GM12878 (cell line): ENCODE measurements around the gene MSL2. TPM values are rescaled to one million over a fixed set of nuclear protein-coding genes. Genes with fewer than 3 reads are reported as not detected.

ENCODE experiments used
- ATF2 ChIP-seq: IDR thresholded peaks from 2 replicates; pipeline ENCODE4 v1.6.1; 2012; ENCODE audit warnings: low read length, inconsistent platforms
- CBFB ChIP-seq: IDR thresholded peaks from 2 replicates; pipeline ENCODE4 v1.6.1; 2016; ENCODE audit warnings: antibody characterized with exemption, low read depth
- CHD1 ChIP-seq: IDR thresholded peaks from 2 replicates; pipeline ENCODE4 v1.6.1; 2012; ENCODE audit warnings: low read depth, low read length, improper control_type of control experiment
- CREM ChIP-seq: IDR thresholded peaks from 2 replicates; pipeline ENCODE4 v1.6.1; 2014; ENCODE audit warnings: antibody characterized with exemption, low read depth
- E4F1 ChIP-seq: fragments of 450-650 bp; IDR thresholded peaks from 2 replicates; pipeline ENCODE4 v1.6.1; 2018; ENCODE audit warnings: borderline replicate concordance, mild to moderate bottlenecking; ENCODE audit not compliant: partially characterized antibody
- GATAD2B ChIP-seq: fragments of 450-650 bp; conservative IDR thresholded peaks from 2 replicates; pipeline ENCODE4 v1.6.1; 2017; ENCODE audit warnings: low read depth, mild to moderate bottlenecking, moderate library complexity
- IRF5 ChIP-seq: fragments of 450-650 bp; IDR thresholded peaks from 2 replicates; pipeline ENCODE4 v1.6.1; 2017; ENCODE audit warnings: borderline replicate concordance
- LARP7 ChIP-seq: fragments of 450-650 bp; IDR thresholded peaks from 2 replicates; pipeline ENCODE4 v1.6.1; 2017; ENCODE audit warnings: mild to moderate bottlenecking
- NFXL1 ChIP-seq: fragments of 450-650 bp; IDR thresholded peaks from 2 replicates; pipeline ENCODE4 v1.6.1; 2017; ENCODE audit warnings: antibody characterized with exemption, mild to moderate bottlenecking, borderline replicate concordance
- POLR2A ChIP-seq: IDR thresholded peaks from 2 replicates; pipeline ENCODE4 v1.6.1; 2011; ENCODE audit warnings: low read depth, mild to moderate bottlenecking, low read length
- RELA ChIP-seq: fragments of 450-650 bp; IDR thresholded peaks from 2 replicates; pipeline ENCODE4 v1.8.0; 2014; ENCODE audit warnings: borderline replicate concordance; ENCODE audit not compliant: partially characterized antibody
- REST ChIP-seq: IDR thresholded peaks from 2 replicates; pipeline ENCODE4 v1.6.1; 2012; ENCODE audit warnings: mild to moderate bottlenecking, low read depth, low read length
- SIX5 ChIP-seq: IDR thresholded peaks from 2 replicates; pipeline ENCODE4 v1.6.1; 2011; ENCODE audit warnings: mild to moderate bottlenecking, low read depth, low read length, moderate library complexity; ENCODE audit not compliant: severe bottlenecking
- SMAD1 ChIP-seq: fragments of 450-650 bp; IDR thresholded peaks from 2 replicates; pipeline ENCODE4 v1.6.1; 2018; ENCODE audit warnings: mild to moderate bottlenecking, low read depth; ENCODE audit not compliant: partially characterized antibody
- TARDBP ChIP-seq: IDR thresholded peaks from 2 replicates; pipeline ENCODE4 v1.6.1; 2016; ENCODE audit warnings: borderline replicate concordance
- TBL1XR1 ChIP-seq: IDR thresholded peaks from 2 replicates; pipeline ENCODE4 v1.6.1; 2012; ENCODE audit warnings: low read depth, low read length, improper control_type of control experiment
- TCF12 ChIP-seq: IDR thresholded peaks from 2 replicates; pipeline ENCODE4 v1.6.1; 2011; ENCODE audit warnings: low read depth, mild to moderate bottlenecking, low read length
- WRNIP1 ChIP-seq: IDR thresholded peaks from 2 replicates; pipeline ENCODE4 v1.6.1; 2011; ENCODE audit warnings: low read depth, low read length, improper control_type of control experiment, borderline replicate concordance
- polyA plus RNA-seq, 11 experiments: library from polyadenylated mRNA; depleted of rRNA in 4 of 11; unstranded in 6 of 11; stranded (reverse) in 5 of 11; fragments of >200 nt; fragmentation: Nextera tagmentation in 4 of 11; fragmentation: Illumina TruSeq in 1 of 11; extraction: Ambion mirVana in 4 of 11; extraction: Trizol in 1 of 11; gene quantifications; 1 replicate in 1 of 11; 2 replicates in 10 of 11; pipeline versions ENCODE4 v1.2.1 to v1.2.3, GENCODE V29; 2011 to 2016; ENCODE audit warnings: inconsistent platforms in 2 of 11, missing spikeins in 2 of 11, low read depth in 1 of 11
- total RNA-seq, 4 experiments: library from RNA; depleted of rRNA in 3 of 4; stranded (reverse); fragments of >200 nt in 3 of 4; fragmentation: Illumina TruSeq in 1 of 4; extraction: Trizol in 1 of 4; gene quantifications; 2 replicates each; pipeline versions ENCODE4 v1.2.1 to v1.2.3, GENCODE V29; 2013 to 2021
- TF ChIP-seq, protein P1 (sequence below): fragments of 450-650 bp; IDR thresholded peaks from 2 replicates; pipeline ENCODE4 v1.6.1; 2017; ENCODE audit warnings: mild to moderate bottlenecking, moderate library complexity

The MSL2 gene
- total and polyA plus RNA-seq, 10 of the 15 experiments (the other 5 are each of a cell fraction or from before 2014, with no cell fraction given) = 3.5 to 31.7 (median 10.5) TPM

DNA sequence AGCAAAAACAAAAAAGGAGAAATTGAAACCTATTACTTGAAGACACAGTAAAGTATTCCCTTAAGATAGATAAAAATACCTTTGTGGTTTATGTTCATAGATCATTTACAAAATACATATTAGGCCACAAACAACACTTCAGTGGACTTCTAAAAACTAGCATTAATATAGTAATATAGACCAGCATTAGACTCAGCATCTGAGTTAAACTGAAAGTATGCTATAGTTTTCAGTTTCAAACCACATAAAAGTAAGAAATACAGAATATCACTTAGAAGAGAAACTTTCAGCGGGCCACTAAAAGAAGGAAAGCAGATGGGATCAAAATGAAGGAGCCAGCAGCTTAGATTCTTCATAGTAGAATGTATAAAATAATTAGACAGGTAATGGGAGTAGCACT is 86.6 kb downstream of the MSL2 start (continued):
- TF ChIP-seq, protein P1, sequence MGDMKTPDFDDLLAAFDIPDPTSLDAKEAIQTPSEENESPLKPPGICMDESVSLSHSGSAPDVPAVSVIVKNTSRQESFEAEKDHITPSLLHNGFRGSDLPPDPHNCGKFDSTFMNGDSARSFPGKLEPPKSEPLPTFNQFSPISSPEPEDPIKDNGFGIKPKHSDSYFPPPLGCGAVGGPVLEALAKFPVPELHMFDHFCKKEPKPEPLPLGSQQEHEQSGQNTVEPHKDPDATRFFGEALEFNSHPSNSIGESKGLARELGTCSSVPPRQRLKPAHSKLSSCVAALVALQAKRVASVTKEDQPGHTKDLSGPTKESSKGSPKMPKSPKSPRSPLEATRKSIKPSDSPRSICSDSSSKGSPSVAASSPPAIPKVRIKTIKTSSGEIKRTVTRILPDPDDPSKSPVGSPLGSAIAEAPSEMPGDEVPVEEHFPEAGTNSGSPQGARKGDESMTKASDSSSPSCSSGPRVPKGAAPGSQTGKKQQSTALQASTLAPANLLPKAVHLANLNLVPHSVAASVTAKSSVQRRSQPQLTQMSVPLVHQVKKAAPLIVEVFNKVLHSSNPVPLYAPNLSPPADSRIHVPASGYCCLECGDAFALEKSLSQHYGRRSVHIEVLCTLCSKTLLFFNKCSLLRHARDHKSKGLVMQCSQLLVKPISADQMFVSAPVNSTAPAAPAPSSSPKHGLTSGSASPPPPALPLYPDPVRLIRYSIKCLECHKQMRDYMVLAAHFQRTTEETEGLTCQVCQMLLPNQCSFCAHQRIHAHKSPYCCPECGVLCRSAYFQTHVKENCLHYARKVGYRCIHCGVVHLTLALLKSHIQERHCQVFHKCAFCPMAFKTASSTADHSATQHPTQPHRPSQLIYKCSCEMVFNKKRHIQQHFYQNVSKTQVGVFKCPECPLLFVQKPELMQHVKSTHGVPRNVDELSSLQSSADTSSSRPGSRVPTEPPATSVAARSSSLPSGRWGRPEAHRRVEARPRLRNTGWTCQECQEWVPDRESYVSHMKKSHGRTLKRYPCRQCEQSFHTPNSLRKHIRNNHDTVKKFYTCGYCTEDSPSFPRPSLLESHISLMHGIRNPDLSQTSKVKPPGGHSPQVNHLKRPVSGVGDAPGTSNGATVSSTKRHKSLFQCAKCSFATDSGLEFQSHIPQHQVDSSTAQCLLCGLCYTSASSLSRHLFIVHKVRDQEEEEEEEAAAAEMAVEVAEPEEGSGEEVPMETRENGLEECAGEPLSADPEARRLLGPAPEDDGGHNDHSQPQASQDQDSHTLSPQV = no peak
- TF ChIP-seq LARP7 = no peak
- TF ChIP-seq WRNIP1 = no peak
- no peak for TF ChIP-seq IRF5
- no peak for TF ChIP-seq RELA
- no peak for TF ChIP-seq TCF12
- peak; percentile 48; the same call in 1 of the 2 replicates for TF ChIP-seq ATF2
- TF ChIP-seq CBFB = 0 out of 2 replicates have a peak, but pooled peaks have one; percentile 63
- TF ChIP-seq TBL1XR1 = no peak
- no peak for TF ChIP-seq NFXL1
- 0 out of 2 replicates have a peak, but pooled peaks have one; percentile 21 for TF ChIP-seq CREM
- TF ChIP-seq SMAD1 = no peak
- no peak for TF ChIP-seq POLR2A
- no peak for TF ChIP-seq GATAD2B
- no peak for TF ChIP-seq SIX5
- TF ChIP-seq REST = no peak
- TF ChIP-seq TARDBP = no peak
- no peak for TF ChIP-seq CHD1
- TF ChIP-seq E4F1 = no peak
